ENCODE data around the gene ZNF3.

ZNF3 gene

GRCh38 chr7:100088621-100089457 lies 7.3 kb upstream of the ZNF3 start, which contains the start of gene COPS6:
TSS of gene COPS6 (plus strand) at chr7:100088969. CDS start at chr7:100088991, 22 bp downstream.
- peak; percentile 81 for DNase-seq (ENCODE audit: low spot score)

DNA sequence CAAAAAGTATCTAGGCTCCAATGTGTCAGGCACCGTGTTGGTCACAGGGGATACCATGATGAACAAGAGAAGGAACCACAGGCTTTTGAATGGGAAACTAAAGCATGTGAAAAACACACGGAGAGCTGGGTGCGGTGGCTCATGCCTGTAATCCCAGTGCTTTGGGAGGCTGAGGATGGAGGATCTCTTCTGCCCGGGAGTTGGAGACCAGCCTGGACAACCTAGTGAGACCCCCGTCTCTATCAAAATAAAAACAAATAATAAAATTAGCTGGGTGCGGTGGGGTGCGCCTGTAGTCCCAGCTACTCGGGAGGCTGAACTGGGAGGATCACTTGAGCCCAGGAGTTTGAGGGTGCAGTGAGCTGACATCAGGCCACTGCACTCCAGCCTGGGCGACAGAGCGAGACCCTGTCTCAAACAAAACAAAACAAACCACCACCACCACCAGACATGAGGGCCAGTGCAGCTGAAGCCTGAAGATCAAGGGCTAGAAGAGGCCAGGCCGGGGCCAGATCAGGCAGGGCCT lies 6.6 kb upstream of the ZNF3 start:
- DNase-seq (ENCODE audit: low spot score): peak; percentile 75

DNA sequence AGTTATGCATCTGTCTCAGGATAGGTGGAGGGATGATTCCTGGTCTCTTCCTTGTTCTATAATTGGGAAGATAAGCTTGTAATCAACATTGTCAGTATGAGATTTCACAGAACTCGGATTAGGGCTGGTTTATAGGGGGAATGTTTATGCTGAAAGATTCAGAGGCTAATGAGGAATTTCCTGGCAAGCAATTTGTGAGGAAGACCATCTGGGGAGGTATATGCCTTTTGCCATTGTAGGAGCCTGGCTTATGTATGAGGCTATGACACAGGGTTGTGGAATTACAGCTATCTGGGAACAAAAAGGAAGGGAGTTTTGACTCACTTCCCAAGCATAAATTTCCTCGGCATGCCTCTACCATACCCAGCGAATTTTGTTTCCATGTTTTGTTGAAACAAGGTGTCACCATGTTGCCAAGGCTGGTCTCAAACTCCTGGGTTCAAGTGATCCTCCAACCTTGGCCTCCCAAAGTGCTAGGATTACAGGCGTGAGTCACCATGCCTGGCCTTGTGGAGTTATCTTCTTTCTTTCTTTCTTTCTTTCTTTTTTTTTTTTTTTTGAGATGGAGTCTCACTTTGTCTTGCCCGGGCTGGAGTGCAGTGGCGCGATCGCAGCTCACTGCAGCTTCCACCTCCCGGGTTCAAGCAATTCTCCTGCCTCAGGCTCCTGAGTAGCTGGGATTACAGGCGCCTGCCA lies 5.7 kb upstream of the ZNF3 start:
- no peak for DNase-seq (ENCODE audit: low spot score)

- DNase-seq (ENCODE audit: low spot score): no peak
Measured at GRCh38 chr7:100085515-100085914, 4.0 kb upstream of the ZNF3 start.

DNA sequence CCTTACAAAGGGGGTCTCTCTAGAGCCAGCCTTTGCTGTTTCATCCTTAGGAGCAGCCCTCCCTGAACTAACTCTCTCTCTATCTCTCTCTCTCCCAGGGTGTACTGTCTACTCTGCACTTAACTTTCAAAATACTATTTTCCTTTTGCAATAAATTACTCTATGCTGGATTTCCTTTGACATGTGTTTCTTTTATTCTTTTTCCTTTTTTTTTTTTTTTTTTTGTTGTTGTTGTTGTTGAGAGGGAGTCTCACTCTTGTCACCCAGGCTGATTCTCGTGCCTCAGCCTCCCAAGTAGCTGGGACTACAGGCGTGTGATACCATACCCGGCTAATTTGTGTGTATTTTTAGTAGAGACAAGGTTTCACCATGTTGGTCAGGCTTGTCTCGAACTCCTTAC lies 1.5 kb upstream of the ZNF3 start:
- DNase-seq (ENCODE audit: low spot score): no peak

GRCh38 chr7:100080907-100081534 lies 502 bp downstream of the ZNF3 start:
- DNase-seq (ENCODE audit: low spot score): no peak

DNA sequence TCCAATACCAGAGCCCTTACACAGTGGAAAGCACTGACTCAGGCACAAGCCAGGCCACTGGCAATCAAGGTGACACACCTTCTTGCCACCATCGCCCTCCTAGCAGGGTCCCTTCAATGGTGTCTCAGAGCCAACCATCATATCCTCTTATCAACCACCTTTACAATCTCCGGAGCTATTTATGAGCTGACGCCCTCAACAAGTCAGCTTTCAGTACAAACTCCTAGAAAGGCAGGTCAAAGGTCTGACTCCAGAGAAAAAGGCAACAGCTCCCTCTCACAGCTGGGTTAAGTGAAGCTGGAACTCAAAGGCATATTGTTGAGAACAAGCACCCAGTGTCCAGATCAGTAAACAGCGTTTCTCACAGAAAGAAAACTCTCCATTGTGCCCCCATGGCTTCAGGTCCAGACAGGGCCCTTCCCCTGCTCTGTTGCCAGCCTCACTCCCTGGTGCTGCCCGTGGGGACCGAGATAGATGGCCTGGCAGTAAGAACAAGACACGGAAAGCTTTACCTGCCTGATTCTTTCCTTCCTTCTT lies 2.4 kb downstream of the ZNF3 start:
- no peak for DNase-seq (ENCODE audit: low spot score)

- no peak for DNase-seq (ENCODE audit: low spot score)
Measured at GRCh38 chr7:100077205-100077604, 4.3 kb downstream of the ZNF3 start.

DNA sequence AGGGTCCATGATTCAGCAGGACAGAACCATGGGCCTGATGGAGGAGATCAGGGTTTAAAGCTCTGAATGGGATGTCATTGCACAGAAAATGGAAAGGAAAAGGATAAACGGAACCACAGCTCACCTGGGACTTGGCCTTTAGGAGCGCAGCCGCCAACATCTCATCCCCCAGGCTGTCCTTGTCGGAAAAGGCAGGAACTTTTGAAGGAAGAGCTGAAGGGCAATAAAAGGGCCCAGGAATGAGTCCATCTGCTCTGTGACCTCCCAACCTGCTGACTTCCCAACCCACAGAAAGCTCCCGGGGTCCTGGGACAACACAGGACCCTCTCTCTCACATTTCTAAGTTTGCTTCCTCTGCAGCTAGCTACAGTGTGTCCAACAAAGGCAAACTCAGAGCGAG lies 6.1 kb downstream of the ZNF3 start:
- DNase-seq (ENCODE audit: low spot score): no peak

DNA sequence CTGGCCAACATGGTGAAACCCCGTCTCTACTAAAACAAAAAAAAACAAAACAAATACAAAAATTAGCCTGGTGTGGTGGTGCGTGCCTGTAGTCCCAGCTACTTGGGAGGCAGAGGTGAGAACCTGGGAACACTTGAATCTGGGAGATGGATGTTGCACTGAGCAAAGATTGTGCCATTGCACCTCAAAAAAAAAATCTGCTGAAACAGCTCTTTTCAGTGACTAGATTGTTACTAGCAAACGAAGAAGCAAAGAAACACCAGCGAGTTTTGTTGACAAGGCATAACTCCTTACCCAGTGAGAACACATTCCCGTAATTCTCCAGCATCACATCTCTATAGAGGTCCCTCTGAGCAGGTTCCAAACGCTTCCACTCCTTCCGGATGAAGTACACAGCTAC lies 6.7 kb downstream of the ZNF3 start:
- DNase-seq (ENCODE audit: low spot score): no peak

DNA sequence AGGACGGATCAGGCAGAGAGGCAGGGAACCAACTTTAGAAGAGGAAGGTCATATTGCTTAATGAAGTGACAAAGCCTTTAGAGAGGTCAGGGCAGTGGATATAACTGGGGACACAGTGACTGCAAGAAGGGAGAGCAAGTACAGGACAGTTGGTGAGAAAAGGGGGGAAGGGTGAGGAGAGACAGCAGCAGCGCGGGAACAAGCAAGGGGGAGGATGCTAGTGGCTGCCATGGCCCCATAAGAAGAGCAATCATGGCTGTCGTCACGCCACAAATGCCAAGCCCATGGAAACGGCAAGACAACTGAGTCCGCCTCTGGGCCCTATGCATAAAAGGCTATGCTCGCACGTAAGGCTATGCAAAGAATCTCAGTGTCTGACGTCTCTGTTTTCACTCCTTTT lies 9.1 kb downstream of the ZNF3 start:
- no peak for DNase-seq (ENCODE audit: low spot score)

DNA sequence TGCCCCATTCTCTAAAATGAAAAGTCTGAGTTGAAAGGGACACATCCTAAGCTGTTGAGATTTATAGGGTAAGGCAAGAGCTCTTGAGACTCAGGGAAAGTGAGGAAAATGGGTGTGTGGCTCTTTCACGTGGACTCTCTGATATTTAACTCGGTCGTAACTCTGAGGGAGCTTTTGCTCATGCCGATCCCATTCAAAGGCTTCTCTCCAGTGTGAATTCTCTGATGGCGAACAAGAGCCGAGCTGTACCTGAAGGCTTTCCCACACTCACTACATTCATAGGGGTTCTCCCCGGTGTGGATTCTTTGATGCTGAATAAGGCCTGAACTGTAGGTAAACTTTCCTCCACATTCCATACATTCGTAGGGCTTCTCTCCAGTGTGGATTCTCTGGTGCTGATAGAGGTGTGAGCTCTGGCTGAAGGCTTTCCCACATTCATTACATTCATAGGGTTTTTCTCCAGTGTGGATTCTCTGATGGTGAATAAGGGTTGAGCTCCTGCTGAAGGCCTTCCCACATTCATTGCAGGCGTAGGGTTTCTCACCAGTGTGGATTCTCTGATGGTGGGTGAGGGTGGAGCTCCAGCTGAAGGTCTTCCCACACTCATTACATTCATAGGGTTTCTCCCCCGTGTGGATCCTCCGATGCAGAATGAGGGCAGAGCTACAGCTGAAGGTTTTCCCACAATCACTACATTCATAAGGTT lies 10.4 kb downstream of the ZNF3 start:
- DNase-seq (ENCODE audit: low spot score): no peak

GRCh38 chr7:100069991-100070390 lies 11.5 kb downstream of the ZNF3 start:
- no peak for DNase-seq (ENCODE audit: low spot score)

- no peak for DNase-seq (ENCODE audit: low spot score)
Measured at GRCh38 chr7:100066953-100067352, 14.6 kb downstream of the ZNF3 start.

- DNase-seq (ENCODE audit: low spot score): no peak
Measured at GRCh38 chr7:100065452-100066186, 15.9 kb downstream of the ZNF3 start.

DNA sequence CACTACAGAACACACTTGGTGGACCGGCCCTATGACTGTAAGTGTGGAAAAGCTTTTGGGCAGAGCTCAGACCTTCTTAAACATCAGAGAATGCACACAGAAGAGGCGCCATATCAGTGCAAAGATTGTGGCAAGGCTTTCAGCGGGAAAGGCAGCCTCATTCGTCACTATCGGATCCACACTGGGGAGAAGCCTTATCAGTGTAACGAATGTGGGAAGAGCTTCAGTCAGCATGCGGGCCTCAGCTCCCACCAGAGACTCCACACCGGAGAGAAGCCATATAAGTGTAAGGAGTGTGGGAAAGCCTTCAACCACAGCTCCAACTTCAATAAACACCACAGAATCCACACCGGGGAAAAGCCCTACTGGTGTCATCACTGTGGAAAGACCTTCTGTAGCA lies 17.4 kb downstream of the ZNF3 start:
- no peak for DNase-seq (ENCODE audit: low spot score)

DNA sequence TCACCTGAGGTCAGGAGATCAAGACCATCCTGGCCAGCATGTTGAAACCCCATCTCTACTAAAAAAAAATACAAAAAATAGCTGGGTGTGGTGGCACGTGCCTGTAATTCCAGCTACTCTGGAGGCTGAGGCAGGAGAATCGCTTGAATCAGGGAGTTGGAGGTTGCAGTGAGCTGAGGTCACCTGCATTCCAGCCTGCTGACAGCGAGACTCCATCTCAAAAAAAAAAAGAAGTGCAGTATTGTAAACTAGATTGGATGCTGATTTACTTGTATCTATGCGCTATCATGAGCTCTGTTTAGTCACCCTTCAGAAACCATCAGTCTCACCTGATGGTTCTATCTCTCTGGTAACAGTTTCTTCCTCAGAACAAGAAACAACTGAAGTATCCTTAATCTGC lies 18.1 kb downstream of the ZNF3 start:
- no peak for DNase-seq (ENCODE audit: low spot score)

DNA sequence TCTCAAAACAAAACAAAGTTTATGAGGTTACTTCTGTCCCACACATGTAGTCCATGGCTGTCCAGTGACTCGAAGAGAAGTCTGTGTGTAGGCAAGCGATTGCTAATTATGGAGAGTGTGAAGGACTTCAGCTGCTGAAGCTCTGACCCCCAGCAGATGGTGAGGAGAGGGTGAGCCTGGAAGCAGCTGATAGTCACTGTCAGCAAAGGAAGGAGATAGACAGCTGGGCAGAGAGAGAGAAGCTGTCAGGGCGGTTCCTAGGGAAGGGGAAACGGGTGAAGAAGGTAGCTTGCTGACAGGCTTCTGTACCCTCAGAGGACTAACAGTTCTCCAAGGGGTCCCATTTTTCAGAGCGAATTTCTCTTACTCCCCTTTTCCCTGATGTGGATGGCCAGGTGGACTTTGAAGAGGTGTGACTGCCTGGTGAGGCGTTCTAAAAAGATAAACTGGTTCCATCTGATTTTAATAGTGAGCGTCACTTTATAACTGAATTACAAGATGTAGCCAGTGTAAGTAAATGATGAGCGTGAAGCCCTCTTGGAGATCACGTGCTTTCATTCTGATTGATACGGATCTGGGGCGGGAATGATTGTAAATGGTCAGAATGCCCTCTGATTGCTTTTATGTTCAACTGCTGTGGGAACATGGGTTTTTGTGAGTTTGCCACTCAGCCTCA lies 19.9 kb downstream of the ZNF3 start:
- no peak for DNase-seq (ENCODE audit: low spot score)

DNA sequence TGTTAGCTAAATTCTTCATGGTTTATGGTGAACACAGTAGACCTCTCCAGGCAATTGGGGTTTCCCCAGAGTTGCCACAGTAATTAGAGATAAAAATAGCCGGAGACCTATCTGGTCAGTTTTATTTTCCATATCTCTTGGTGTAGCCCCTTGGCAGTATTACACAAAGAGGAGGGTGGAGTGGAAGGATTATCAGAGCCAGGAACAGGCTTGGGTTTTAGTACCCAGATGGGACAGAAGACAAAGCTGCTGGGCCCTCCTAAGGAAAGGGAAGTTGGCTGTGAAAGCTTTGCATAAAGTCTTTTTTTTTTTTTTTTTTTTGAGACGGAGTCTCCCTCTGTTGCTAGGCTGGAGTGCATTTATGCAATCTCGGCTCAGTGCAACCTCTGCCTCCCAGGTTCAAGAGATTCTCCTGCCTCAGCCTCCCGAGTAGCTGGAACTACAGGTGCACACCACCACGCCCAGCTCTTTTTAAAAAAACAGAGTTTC lies 22.2 kb downstream of the ZNF3 start:
- no peak for DNase-seq (ENCODE audit: low spot score)

DNA sequence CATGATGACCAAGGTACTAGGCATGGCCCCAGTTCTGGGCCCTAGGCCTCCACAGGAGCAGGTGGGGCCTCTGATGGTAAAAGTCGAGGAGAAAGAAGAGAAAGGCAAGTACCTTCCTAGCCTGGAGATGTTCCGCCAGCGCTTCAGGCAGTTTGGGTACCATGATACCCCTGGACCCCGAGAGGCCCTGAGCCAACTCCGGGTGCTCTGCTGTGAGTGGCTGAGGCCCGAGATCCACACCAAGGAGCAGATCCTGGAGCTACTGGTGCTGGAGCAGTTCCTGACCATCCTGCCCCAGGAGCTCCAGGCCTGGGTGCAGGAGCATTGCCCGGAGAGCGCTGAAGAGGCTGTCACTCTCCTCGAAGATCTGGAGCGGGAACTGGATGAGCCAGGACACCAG lies 24.5 kb downstream of the ZNF3 start:
- DNase-seq (ENCODE audit: low spot score): no peak

All from NAMALWA (cell line).